K562 (cell line): ENCODE measurements around the gene TSPYL4. TPM values are rescaled to one million over a fixed set of nuclear protein-coding genes. Genes with fewer than 3 reads are reported as not detected.

ENCODE experiments used
- ATAC-seq: fragments of 200-7000 bp; cut with Tn5 transposase; 3 replicates; pipeline ENCODE4 v1.9.1; 2020; ENCODE audit warnings: moderate library complexity
- BruUV-seq: library from RNA; stranded (reverse); fragments of 400-500 nt; replicated peaks from 2 replicates; lab custom pipeline; 2021; lab: Mats Ljungman, UMichigan
- CTCF ChIA-PET: fragments of 300-600 bp; formaldehyde crosslinking; extraction: SDS; loops from one replicate; lab custom pipeline; 2021; ENCODE audit warnings: low intra/inter-chr PET ratio; lab: Yijun Ruan, JAX
- POLR2A ChIA-PET: fragments of 300-600, 350-650 bp; sonication (Branson Sonifier 250); formaldehyde crosslinking; extraction: SDS; loops from one replicate; lab custom pipeline; 2021; ENCODE audit warnings: antibody characterized with exemption, inconsistent platforms; lab: Yijun Ruan, JAX
- DNase-seq, 4 experiments: peaks; one replicate each; pipeline versions ENCODE4 v3.0.0 to v3.0.0-alpha.2; 2011 to 2018; ENCODE audit warnings: low spot score in 3 of 4, mixed read lengths in 3 of 4; ENCODE audit errors: extremely low read depth in 1 of 4
- FAIRE-seq: peaks from 2 replicates; lab custom pipeline; 2011; peaks lifted over from hg19 to GRCh38; lab: Jason Lieb, UNC
- H2AFZ ChIP-seq: 2 replicates; pipeline ENCODE4 v1.6.0; 2011; ENCODE audit warnings: low read depth, low read length, control low read depth, inconsistent platforms
- H3K27ac ChIP-seq: fragments of 200-600 bp; 3 replicates; pipeline ENCODE4 v1.8.0; 2011; ENCODE audit warnings: low read depth, mild to moderate bottlenecking, control low read depth, inconsistent platforms, low read length, moderate library complexity, mixed read lengths; ENCODE audit errors: extremely low read depth
- H3K27me3 ChIP-seq, 2 experiments: fragments of 300-600 bp in 1 of 2; 2 replicates in 1 of 2; 3 replicates in 1 of 2; pipeline versions ENCODE4 v1.6.0 to v1.8.0; 2011; ENCODE audit warnings: inconsistent platforms in 2 of 2, low read length in 2 of 2, mild to moderate bottlenecking in 1 of 2, mixed read lengths in 1 of 2, moderate library complexity in 1 of 2; ENCODE audit not compliant: control insufficient read depth in 2 of 2, insufficient read depth in 2 of 2
- H3K36me3 ChIP-seq: fragments of 300-600 bp; 3 replicates; pipeline ENCODE4 v1.8.0; 2011; ENCODE audit warnings: mild to moderate bottlenecking, low read length, inconsistent platforms; ENCODE audit not compliant: control insufficient read depth, insufficient read depth
- H3K4me1 ChIP-seq, 2 experiments: fragments of 200-600 bp in 1 of 2; replicated peaks in 1 of 2; 2 replicates in 1 of 2; 3 replicates in 1 of 2; pipeline versions ENCODE4 v1.5.1 to v1.8.0; 2011; ENCODE audit warnings: inconsistent platforms in 2 of 2, low read length in 2 of 2, mild to moderate bottlenecking in 1 of 2, mixed read lengths in 1 of 2, moderate library complexity in 1 of 2; ENCODE audit not compliant: control insufficient read depth in 2 of 2, insufficient read depth in 2 of 2
- H3K4me2 ChIP-seq: 2 replicates; pipeline ENCODE4 v1.6.1; 2011; ENCODE audit warnings: low read length, control low read depth, inconsistent platforms, mixed read lengths; ENCODE audit not compliant: insufficient read depth
- H3K4me3 ChIP-seq: fragments of 200-600 bp; sonication (generic), shearing (Covaris generic); 2 replicates; pipeline ENCODE4 v1.5.1; 2016; ENCODE audit warnings: control low read depth, inconsistent platforms
- H3K79me2 ChIP-seq: fragments of 200-600 bp; 3 replicates; pipeline ENCODE4 v1.8.0; 2011; ENCODE audit warnings: low read length, inconsistent platforms; ENCODE audit not compliant: control insufficient read depth, insufficient read depth
- H3K9ac ChIP-seq, 2 experiments: 2 replicates each; pipeline versions ENCODE4 v1.6.0 to v1.6.1; 2011; ENCODE audit warnings: low read depth in 2 of 2, low read length in 2 of 2, control low read depth in 1 of 2, inconsistent platforms in 1 of 2, mild to moderate bottlenecking in 1 of 2, mixed read lengths in 1 of 2; ENCODE audit not compliant: insufficient read depth in 1 of 2
- H3K9me1 ChIP-seq: one replicate; pipeline ENCODE4 v1.6.0; 2011; ENCODE audit warnings: inconsistent platforms, mild to moderate bottlenecking, low read length, moderate library complexity; ENCODE audit not compliant: control insufficient read depth, insufficient read depth
- H3K9me3 ChIP-seq: replicated peaks from 2 replicates; pipeline ENCODE4 v1.5.1; 2011; ENCODE audit warnings: low read depth, low read length, inconsistent platforms; ENCODE audit not compliant: control insufficient read depth, insufficient read depth
- H4K20me1 ChIP-seq: replicated peaks from 2 replicates; pipeline ENCODE4 v1.6.1; 2011; ENCODE audit warnings: low read length, inconsistent platforms, mixed read lengths; ENCODE audit not compliant: control insufficient read depth, insufficient read depth
- ARID1B ChIP-seq: fragments of 450-650 bp; IDR thresholded peaks from 2 replicates; pipeline ENCODE4 v1.6.1; 2016; ENCODE audit warnings: antibody characterized with exemption, mild to moderate bottlenecking, inconsistent platforms
- CBFA2T3 ChIP-seq: fragments of 450-650 bp; IDR thresholded peaks from 2 replicates; pipeline ENCODE4 v1.6.1; 2017
- CREB1 ChIP-seq, 2 experiments: sonication (generic) in 1 of 2; formaldehyde crosslinking in 1 of 2; IDR thresholded peaks; 2 replicates each; pipeline versions ENCODE4 v1.6.1 to v1.8.0; 2012 to 2022; ENCODE audit warnings: inconsistent platforms in 1 of 2, mild to moderate bottlenecking in 1 of 2, missing genetic modification reagents in 1 of 2, moderate library complexity in 1 of 2
- FOSL1 ChIP-seq: fragments of 200-800 bp; sonication (Bioruptor generic); conservative IDR thresholded peaks from 2 replicates; pipeline ENCODE4 v1.6.1; 2016; ENCODE audit warnings: missing genetic modification characterization, missing compliant biosample characterization
- MIER1 ChIP-seq: fragments of 450-650 bp; IDR thresholded peaks from 2 replicates; pipeline ENCODE4 v1.6.1; 2016; ENCODE audit warnings: antibody characterized with exemption, mild to moderate bottlenecking, low read depth
- NFE2 ChIP-seq: IDR thresholded peaks from 2 replicates; pipeline ENCODE4 v1.6.1; 2014; ENCODE audit warnings: antibody characterized with exemption, low read depth
- TEAD4 ChIP-seq, 2 experiments: sonication (generic) in 1 of 2; formaldehyde crosslinking in 1 of 2; IDR thresholded peaks; 2 replicates each; pipeline versions ENCODE4 v1.6.1 to v1.8.0; 2012 to 2022; ENCODE audit warnings: borderline replicate concordance in 1 of 2, inconsistent platforms in 1 of 2, low read length in 1 of 2, mild to moderate bottlenecking in 1 of 2, missing genetic modification reagents in 1 of 2
- whole genome bisulfite sequencing: fragments of 100-300 bp; shearing (Covaris generic); methylation state at CpG from one replicate; pipeline ENCODE4 v1.1.6; 2016; ENCODE audit warnings: low coverage, mixed read lengths; ENCODE audit not compliant: insufficient coverage; ENCODE audit errors: missing lambda C conversion rate; 5-methylcytosine and 5-hydroxymethylcytosine counted together
- in situ Hi-C: fragments of 300-500 bp; cut with MboI; formaldehyde crosslinking; loops from 4 replicates; pipeline ENCODE4 v1.15.0; 2018; ENCODE audit warnings: inconsistent platforms, mixed read lengths
- intact Hi-C: fragments of 100-400 bp; cut with micrococcal nuclease; formaldehyde crosslinking; loops from 2 replicates; pipeline ENCODE4 v1.14.2; 2022
- polyA plus RNA-seq, 8 experiments: library from polyadenylated mRNA; depleted of rRNA in 4 of 8; stranded (reverse) in 5 of 8; unstranded in 3 of 8; fragments of >200 nt; fragmentation: Nextera tagmentation in 2 of 8; fragmentation: Illumina TruSeq in 1 of 8; extraction: Ambion mirVana in 2 of 8; extraction: Trizol in 1 of 8; gene quantifications; 2 replicates each; pipeline versions ENCODE4 v1.2.1 to v1.2.3, GENCODE V29; 2011 to 2014; ENCODE audit warnings: inconsistent platforms in 1 of 8, missing spikeins in 1 of 8
- total RNA-seq, 7 experiments: library from RNA; depleted of rRNA in 6 of 7; stranded (reverse); fragments of >200 nt in 6 of 7; fragmentation: Illumina TruSeq in 2 of 7; extraction: Trizol in 2 of 7; gene quantifications; 2 replicates each; pipeline versions ENCODE4 v1.2.1 to v1.2.3, GENCODE V29; 2011 to 2021; ENCODE audit warnings: low replicate concordance in 1 of 7
- TF ChIP-seq, protein P1 (sequence below), 3 experiments: fragments of 200-800 bp in 1 of 3; fragments of 250-450 bp in 1 of 3; fragments of 450-650 bp in 1 of 3; sonication (Bioruptor Pico) in 1 of 3; sonication (Bioruptor generic) in 1 of 3; formaldehyde crosslinking in 1 of 3; IDR thresholded peaks; 2 replicates each; pipeline versions ENCODE4 v1.6.1 to v1.8.0; 2016 to 2022; ENCODE audit warnings: mild to moderate bottlenecking in 2 of 3, missing genetic modification characterization in 2 of 3, missing compliant biosample characterization in 1 of 3, moderate library complexity in 1 of 3

Gene TSPYL4
- total and polyA plus RNA-seq, 9 of the 15 experiments (the other 6 are each of a cell fraction or from before 2014, with no cell fraction given): 0.69 to 18.0 (median 9.1) TPM

DNA sequence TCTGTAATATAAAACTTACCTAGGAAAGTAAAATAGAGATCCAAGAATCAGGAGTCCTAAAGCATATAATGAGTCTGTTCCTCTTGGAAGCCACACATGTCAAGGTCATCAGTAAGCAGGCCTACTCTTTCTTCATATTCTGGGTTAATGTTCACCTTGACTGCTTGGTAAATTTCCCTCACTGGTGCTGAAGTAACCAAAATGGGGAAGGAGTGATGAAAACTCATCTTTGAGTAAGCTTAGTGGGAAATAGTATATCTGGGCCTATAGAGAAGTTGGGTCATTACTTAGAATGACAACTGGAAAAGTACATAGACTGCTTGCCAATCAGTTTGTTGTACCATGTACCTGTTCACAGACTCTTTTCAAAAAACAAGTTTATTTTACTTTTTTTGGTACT, 6.6 kb downstream of the TSPYL4 start (continued):
- TF ChIP-seq, protein P1, sequence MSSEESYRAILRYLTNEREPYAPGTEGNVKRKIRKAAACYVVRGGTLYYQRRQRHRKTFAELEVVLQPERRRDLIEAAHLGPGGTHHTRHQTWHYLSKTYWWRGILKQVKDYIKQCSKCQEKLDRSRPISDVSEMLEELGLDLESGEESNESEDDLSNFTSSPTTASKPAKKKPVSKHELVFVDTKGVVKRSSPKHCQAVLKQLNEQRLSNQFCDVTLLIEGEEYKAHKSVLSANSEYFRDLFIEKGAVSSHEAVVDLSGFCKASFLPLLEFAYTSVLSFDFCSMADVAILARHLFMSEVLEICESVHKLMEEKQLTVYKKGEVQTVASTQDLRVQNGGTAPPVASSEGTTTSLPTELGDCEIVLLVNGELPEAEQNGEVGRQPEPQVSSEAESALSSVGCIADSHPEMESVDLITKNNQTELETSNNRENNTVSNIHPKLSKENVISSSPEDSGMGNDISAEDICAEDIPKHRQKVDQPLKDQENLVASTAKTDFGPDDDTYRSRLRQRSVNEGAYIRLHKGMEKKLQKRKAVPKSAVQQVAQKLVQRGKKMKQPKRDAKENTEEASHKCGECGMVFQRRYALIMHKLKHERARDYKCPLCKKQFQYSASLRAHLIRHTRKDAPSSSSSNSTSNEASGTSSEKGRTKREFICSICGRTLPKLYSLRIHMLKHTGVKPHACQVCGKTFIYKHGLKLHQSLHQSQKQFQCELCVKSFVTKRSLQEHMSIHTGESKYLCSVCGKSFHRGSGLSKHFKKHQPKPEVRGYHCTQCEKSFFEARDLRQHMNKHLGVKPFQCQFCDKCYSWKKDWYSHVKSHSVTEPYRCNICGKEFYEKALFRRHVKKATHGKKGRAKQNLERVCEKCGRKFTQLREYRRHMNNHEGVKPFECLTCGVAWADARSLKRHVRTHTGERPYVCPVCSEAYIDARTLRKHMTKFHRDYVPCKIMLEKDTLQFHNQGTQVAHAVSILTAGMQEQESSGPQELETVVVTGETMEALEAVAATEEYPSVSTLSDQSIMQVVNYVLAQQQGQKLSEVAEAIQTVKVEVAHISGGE (CRISPR knock-in tag; IDR thresholded peaks at IDR 0.05): no peak
- TF ChIP-seq TEAD4 (IDR thresholded peaks at IDR 0.05; ENCODE audit: low read length) (no peak), TEAD4 (CRISPR knock-in tag; IDR thresholded peaks at IDR 0.05; ENCODE audit: borderline replicate concordance) (no peak)

DNA sequence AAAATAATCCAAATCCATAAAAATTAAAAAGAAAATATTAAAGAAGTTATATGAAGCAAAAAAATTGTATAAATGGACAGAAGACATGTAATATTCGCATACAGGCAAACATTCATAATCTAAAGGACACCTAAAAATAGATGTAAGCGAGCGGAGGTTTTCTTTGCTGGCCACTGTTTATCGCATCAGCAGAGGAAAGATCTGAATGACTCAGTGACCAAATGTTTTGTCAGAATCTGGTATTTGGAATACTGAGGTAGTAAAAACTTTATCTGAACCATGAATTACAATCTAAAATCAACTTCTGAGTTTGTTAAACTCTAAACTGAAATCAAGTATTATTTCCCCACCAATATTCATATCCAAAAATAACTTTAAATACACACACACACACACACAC, 7.8 kb downstream of the TSPYL4 start:
- peak in 2 of 4 experiments; percentile 35 to 47 for DNase-seq
- Histone ChIP-seq H3K9me3 (no peaks in the 10 kb centered on the region), H3K27me3 (no peaks in the 10 kb centered on the region), H3K27ac (no peak overlapping the region), H3K4me1 (peaks cover 0 to 12% of the 10 kb centered on the region in 2 experiments; a peak in 3 of 5 replicates), H2AFZ (no peak overlapping the region), H3K4me2 (no peak overlapping the region), H3K79me2 (peaks cover 12% of the 10 kb centered on the region), H4K20me1 (peaks cover 4% of the 10 kb centered on the region; the same call in 1 of the 2 replicates), H3K4me3 (no peak overlapping the region), H3K9ac (no peak overlapping the region), H3K9me1 (no peaks in the 10 kb centered on the region), H3K36me3 (0 out of 3 replicates have a peak, but pooled peaks cover 2% of the 10 kb centered on the region)
- WGBS: 12% methylated on average over 4 of the region's 4 CpGs
- no TSS peak for BruUV-seq
- peak; percentile 55 for FAIRE-seq
- ChIA-PET POLR2A (no interaction called here), CTCF (no interaction called here)
- intact Hi-C loops (no loop called here), in situ Hi-C loops (no loop called here)
- ATAC-seq: 0 out of 3 replicates have a peak, but pooled peaks have one; percentile 46
- TF ChIP-seq NFE2 (peak; percentile 13; the same call in 1 of the 2 replicates), CBFA2T3 (peak; percentile 6; the same call in 1 of the 2 replicates), CREB1 (IDR thresholded peaks at IDR 0.05) (peak; percentile 31; the same call in 1 of the 2 replicates), CREB1 (CRISPR knock-in tag; IDR thresholded peaks at IDR 0.05) (no peak), FOSL1 (peak; percentile 82), ARID1B (peak; percentile 49; the same call in 1 of the 2 replicates), MIER1 (no peak), TEAD4 (IDR thresholded peaks at IDR 0.05; ENCODE audit: low read length) (0 out of 2 replicates have a peak, but pooled peaks have one; percentile 14), TEAD4 (CRISPR knock-in tag; IDR thresholded peaks at IDR 0.05; ENCODE audit: borderline replicate concordance) (no peak)
